T47D (cell line): ENCODE data around the gene RPS6KL1.

ENCODE experiments used
- DNase-seq, 2 experiments: peaks; one replicate each; pipeline versions ENCODE4 v3.0.0 to v3.0.0-alpha.2; 2011 to 2012; ENCODE audit warnings: low read depth in 1 of 2, low spot score in 1 of 2
- JUND ChIP-seq: IDR thresholded peaks from 2 replicates; pipeline ENCODE4 v1.6.1; 2012; ENCODE audit warnings: low read depth
- in situ Hi-C: cut with HindIII; loops from 2 replicates; pipeline ENCODE4 v1.10.0; 2016; ENCODE audit warnings: low sequenced_read_pairs, low pct_unique_long_range_greater_than_20kb

RPS6KL1 gene

DNA sequence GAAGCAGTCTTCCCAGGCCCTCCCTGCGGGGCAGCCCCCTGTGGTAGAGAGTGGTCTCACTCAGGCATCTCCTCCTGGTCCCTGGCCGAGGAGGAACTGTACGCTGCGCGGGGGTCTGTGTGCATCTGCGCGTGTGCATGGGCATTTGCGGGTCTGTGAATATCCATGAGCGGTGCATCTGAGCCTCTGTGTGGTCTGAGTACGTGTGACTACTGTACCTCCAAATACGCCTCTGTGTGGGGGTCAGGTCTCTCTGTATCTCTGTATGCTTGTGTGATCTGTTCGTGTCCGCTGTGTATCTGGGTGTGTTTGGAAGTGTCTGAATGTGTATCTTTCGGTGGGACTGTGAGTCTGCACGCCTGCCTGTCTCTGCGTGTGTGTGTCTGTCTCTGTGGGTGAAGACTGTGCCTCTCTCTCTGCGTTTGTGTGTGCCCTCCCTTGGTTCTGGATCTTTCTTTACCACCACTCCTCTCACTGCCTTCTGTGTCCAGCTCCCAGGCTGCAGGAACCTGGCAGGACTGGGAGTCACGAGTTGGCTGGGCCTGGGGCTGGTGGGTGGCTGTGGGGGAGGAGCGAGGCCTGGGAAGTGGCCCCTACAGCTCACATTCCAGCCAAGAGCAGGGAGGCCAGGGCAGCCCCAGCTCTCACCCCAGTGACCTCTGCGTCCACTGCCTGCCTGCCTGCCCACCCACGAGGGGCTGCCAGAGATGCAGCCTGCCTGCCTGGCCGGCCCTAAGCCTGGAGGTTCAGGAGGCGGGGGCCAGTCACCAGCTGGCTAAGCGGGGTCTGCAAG is 33.4 kb upstream of the RPS6KL1 start:
- DNase-seq: no peak
- in situ Hi-C loops: no loop called here

DNA sequence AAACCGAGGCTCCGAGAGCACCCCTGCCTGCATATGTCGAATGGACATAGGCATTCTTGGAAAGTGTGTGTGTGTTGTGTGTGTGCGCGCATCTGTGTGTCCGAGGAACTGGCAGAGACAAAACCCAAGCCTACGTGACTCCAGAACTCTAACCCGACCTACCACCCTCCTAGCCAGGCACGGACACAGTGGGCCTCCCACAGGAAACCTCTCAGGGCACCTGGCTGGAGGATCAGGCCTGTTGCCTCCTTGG is 32.9 kb upstream of the RPS6KL1 start:
- no peak for DNase-seq
- in situ Hi-C loops: no loop called here
- no peak for TF ChIP-seq JUND

More for the DNA sequence above, 33.4 kb upstream of the RPS6KL1 start:
- TF ChIP-seq JUND: no peak

DNA sequence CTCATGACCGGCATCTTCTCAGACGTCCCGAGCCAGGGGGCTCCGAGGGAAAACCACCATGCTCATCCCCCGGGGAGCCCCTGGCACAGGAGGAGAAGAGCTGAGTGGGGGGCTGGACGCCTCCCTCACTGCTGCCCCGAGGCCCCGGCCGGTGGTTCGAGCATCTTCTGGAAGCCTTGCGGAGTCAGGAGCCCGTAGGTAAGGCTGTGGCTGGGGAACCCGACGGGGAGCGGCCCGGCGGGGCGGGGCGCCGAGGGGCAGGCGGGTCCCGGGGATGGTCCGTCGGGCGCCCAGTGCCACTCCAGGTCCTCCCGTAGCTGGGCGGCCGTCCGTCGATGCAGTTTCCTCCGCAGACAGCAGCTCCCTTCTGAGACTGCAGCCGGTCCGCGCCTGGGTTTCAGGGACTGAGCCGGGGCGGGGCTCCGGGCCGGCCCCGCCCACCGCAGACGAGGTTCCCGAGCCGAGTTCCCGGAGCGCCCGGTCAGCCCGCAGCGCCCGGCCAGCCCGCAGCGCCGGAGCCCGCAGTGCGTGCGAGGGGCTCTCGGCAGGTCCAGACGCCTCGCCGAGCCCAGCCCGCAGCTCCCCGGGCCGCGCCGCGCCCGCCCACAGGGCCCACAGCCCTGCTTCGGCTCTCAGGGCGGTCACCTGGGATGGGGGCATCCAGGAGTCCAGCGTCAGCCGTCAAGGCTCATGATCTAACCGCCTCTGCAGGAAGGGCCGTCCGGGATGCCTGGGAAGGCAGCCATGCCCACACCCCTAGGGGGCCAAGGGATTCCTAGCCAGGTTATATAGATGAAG is 32.4 kb upstream of the RPS6KL1 start, which contains the start of gene PGF:
Gene PGF, minus strand, starts transcription at position 369 of the 798 bp plus-strand sequence. Its CDS starts 355 bp downstream, at position 14.
- peak; percentile 64 to 80 for DNase-seq

DNA sequence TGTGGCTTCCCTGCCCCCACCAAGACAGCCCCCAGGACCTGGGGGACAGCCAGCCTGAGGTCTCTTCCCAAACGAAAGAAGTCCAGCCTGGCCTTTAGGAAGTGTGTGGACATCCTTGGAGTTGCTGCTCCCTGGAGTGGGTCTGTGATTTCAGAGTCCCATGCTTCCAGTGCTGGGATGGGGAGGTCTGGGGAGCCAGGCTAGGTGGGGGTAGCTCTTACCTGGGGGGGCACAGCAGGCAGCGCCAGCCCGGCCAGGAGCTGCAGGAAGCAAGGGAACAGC is 31.8 kb upstream of the RPS6KL1 start:
- TF ChIP-seq JUND: no peak
- DNase-seq: no peak
- in situ Hi-C loops: no loop called here

More for the DNA sequence above, 32.4 kb upstream of the RPS6KL1 start, which contains the start of gene PGF:
- in situ Hi-C loops: no loop called here
- no peak for TF ChIP-seq JUND

DNA sequence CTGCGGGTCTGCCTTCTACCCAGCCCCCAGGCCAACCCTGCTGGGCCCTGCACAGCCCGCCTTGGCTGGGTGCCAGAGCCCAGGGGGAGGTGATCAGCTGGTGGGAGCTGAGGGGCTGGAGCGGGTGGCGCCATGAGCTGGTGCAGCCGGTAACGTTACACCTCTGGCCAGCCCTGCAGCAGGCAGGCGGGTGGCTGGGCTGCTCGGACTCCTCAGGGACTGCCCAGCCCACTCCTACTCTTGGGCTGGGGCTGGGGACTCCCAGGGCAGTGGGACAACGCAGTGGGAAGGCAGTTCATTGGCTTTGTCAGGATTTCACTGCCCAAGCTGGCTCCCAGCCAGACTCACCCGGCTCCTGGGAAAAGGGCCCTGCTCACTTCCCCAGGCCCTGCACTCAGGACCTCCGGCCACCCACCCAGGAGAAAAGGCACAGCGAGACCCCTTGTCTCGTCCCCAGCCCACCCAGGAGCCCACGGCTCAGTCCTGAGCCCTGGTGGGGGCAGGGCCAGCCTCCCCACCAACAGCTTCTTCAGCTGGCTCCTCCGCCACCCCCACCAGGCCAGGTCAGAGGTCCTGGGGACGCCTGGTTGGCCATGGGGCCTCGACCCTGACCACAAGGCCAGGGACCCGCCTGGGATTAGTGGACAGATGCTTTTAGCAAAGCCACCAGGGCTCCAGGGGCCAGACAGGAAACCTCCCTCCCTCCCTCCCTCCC is 31.3 kb upstream of the RPS6KL1 start:
- DNase-seq: no peak
- in situ Hi-C loops: no loop called here
- no peak for TF ChIP-seq JUND

DNA sequence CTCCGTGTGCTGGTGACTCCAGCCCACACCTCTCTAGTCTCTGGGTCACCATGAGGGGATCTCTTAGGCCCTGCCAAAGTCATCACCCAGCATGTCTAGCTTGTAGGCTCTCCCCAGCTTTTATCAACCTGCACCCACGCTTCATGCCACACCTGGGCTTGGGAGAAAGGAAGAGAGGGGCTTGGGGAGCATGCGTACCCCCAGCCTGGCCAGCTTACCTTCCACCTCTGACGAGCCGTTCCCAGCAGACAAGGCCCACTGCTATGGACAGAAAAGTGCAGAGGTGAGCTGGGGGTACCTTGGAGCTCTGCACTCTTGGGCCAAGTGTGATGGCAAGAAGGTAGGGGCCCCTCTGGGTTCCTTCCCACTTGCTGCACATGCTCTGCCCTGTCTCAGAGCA is 30.6 kb upstream of the RPS6KL1 start:
- DNase-seq: no peak
- no peak for TF ChIP-seq JUND
- in situ Hi-C loops: no loop called here

DNA sequence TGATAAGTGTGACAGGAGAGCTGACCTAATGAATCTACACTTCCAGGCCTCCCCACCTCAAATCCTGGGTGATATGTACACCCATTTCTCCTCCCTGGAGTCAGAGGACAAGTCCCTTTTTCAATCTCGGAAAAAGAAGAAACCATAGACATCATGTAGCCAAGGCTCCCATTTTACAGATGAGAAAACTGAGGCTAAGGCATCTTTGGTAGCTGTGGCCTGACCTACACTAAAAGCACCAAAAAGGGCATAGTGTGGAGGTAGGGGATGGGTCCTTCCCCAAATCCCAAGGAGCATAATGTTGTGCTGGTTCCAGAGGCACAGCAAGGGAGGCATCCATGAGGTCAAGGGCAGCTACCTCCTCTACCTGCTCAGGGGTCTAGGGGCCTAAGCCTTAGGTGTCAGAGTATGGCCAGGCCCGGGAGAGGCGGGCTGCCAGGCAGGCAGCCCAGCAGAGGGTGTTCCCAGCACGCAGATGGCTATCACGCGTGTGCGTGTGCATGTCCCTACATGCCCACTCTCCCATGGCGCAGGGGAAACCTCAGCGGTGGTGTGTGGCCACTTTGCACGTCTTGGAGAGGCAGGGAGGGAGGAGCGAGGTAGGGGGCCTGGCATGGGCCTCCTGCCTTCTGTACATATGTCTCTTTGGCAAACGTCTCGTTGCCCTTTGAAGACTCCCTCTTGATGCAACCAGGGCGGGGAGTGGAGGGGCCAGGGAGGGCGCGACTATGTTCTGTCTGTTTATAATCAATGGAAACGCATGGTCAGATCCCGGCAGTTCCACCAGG is 29.8 kb upstream of the RPS6KL1 start:
- no peak for TF ChIP-seq JUND
- in situ Hi-C loops: no loop called here
- no peak for DNase-seq

DNA sequence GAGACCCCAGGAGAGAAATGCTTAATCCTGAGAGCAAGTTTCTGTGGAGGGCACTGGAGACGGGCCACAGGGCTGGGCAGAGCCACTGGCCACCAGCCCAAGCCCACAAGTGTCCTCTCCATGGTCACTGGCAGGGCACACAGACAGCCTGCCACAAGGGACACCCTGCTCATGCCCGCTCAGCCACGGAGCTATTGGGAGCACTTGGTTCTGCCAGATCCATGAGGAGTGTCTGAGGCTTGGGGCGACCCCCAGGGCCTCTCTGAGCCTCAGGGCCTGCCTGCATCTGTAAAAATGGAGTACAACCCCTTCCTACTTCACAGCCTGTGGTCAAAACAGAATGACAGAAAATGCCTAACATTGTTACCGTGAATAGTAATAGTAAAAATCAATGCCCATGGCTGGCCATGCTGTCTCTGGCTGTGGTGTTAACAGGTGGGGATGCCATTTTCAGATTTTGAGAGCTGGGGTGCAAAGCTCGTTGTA is 29.2 kb upstream of the RPS6KL1 start:
- in situ Hi-C loops: no loop called here
- TF ChIP-seq JUND: no peak
- no peak for DNase-seq

DNA sequence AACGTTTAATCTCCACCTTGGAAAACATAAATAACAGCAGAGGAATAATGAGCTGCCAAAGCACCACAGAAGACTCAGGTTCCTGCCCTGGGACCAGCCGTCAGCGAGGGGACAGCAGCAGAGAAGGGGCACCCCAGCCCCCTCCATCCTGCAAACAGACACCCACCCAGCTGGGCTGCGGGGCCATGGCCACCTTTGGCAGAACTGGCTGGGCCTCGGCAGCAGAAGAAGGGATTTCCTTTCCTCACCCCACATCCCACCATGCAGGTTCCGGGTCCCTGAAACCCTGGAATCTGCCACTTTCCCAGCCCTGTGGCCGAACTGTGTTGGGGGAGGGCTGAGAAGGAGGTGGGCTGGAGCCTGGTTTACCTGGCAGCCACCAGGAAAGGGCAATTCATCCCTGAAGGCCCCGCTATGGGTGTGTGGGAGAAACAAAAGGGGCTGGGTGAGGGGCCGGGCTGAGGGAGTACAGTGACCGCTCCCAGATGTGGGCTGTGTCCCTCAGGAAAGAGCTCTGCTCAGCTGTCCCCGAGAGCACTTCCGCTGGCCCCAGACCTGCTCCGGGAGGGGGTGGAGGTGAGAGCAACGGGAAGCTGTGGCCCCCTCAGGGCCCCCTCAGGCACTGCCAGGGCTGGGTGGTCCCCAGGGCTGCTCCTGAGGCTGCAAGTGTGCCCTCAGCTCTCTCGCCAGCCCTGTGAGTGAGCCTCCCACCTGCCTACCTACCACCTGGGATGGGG is 28.6 kb upstream of the RPS6KL1 start:
- no peak for DNase-seq
- TF ChIP-seq JUND: no peak
- in situ Hi-C loops: no loop called here

DNA sequence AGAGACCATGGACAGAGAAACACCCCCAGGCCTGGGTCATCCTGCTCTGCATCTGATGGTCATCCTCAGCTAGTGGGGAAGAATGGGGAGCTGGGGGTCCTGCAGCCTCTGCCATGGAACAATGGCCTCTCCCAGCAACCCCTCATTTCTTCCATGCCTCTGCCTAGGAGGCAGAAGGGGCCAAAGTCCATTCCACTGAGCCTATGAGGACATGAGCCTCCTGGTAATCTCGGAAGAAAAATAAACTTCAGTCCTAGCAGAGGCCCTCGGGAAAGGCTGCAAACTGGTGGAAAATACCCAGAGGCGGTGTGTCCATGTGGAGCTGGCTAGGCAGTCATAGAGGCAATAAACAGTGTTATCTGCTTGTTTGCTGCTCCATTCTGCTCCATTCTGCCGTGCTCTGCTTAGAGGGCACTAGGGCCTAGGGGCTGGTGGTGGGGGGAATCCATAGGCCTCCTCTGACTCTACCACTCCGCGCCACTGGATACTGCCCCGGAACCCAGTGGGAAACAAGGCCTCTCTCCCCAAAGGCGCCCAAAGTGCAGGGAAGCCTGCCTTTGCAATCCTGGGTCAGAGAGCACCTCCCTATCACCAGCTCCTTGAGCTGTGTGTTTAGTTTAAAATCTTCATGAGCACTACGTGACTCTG is 27.9 kb upstream of the RPS6KL1 start:
- no peak for DNase-seq
- TF ChIP-seq JUND: no peak
- in situ Hi-C loops: no loop called here

DNA sequence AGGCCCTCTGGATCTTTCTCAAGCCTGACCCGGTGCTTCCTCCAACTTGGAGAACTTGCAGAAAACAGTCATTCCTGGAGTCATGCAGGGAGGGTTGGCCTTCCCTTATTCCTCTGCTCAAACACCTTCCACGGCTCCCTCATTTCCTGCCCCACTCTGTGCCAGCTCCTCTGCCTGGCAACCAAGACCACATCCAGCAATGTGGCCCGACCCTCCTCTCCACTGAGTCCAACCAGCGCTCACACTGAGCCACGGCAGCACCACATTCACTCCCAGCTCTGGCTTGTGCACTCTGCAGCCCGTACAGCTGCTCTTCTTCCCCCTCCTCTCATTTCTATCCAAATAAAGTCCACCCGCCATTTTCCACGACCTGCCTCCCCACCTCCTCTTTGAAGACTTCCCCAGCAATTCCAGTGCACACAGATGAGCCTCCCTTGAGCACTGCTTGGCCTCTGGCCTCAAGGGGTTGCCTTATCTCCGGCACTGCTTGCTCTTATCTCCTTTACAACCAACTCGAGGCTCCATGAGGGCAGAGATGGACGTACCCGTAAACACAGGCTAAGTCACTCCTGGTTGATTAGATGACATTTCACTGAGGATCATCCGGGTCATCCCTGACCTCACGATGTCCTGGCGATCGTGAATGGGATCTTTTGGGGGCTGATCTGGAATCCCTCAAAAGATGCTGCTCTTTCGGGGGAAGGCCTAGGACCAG is 27.0 kb upstream of the RPS6KL1 start:
- in situ Hi-C loops: no loop called here
- DNase-seq: no peak
- no peak for TF ChIP-seq JUND
